Cerebellar cortex (tissue), 1 donor: ENCODE results near the gene PER1.
"Not testable (repeated sequence)": the region's sequence is repeated elsewhere in the genome, so short reads cannot be mapped to it uniquely, and the experiment has no call there.

Experiments
- DNase-seq: peaks from one replicate; pipeline ENCODE4 v3.0.0-alpha.2; 2015; ENCODE audit warnings: low spot score

The PER1 gene

GRCh38 chr17:8119581-8120519 is 32.4 kb downstream of the PER1 start:
- DNase-seq: peak; percentile 97

GRCh38 chr17:8118769-8119580 is 33.2 kb downstream of the PER1 start:
- peak; percentile 95 for DNase-seq

- peak; percentile 68 for DNase-seq
These were observed 34.0 kb downstream of the PER1 start, which contains the start of gene ALOXE3 for GRCh38 chr17:8117980-8118768. Gene ALOXE3, minus strand, starts transcription at chr17:8118514. Its CDS starts 524 bp downstream, at chr17:8117990.

GRCh38 chr17:8117367-8117979 is 34.7 kb downstream of the PER1 start:
- peak; percentile 23 for DNase-seq

- DNase-seq: no peak
These were observed 35.4 kb downstream of the PER1 start for GRCh38 chr17:8116776-8117175.

- DNase-seq: no peak
These were observed 41.3 kb downstream of the PER1 start for GRCh38 chr17:8110907-8111306.

GRCh38 chr17:8110456-8110804 is 41.8 kb downstream of the PER1 start:
- no peak for DNase-seq

GRCh38 chr17:8109661-8110455 is 42.3 kb downstream of the PER1 start:
- DNase-seq: peak; percentile 46

- no peak for DNase-seq
These were observed 43.1 kb downstream of the PER1 start for GRCh38 chr17:8108972-8109660.

GRCh38 chr17:8106980-8107379 is 45.2 kb downstream of the PER1 start:
- not testable (repeated sequence) for DNase-seq

GRCh38 chr17:8105957-8106398 is 46.2 kb downstream of the PER1 start:
- DNase-seq: no peak

GRCh38 chr17:8104911-8105310 is 47.3 kb downstream of the PER1 start:
- DNase-seq: no peak

- no peak for DNase-seq
These were observed 48.7 kb downstream of the PER1 start for GRCh38 chr17:8103549-8103948.

GRCh38 chr17:8101721-8102120 is 50.5 kb downstream of the PER1 start:
- DNase-seq: no peak

- no peak for DNase-seq
These were observed 51.4 kb downstream of the PER1 start for GRCh38 chr17:8100763-8101162.

- DNase-seq: no peak
These were observed 52.1 kb downstream of the PER1 start for GRCh38 chr17:8100111-8100510.

- no peak for DNase-seq
These were observed 55.7 kb downstream of the PER1 start for GRCh38 chr17:8096541-8096940.

- no peak for DNase-seq
These were observed 56.8 kb downstream of the PER1 start for GRCh38 chr17:8095361-8095760.

- no peak for DNase-seq
These were observed 61.0 kb downstream of the PER1 start for GRCh38 chr17:8091033-8091687.
